ENCODE measurements around the gene DDAH1.

GRCh38 chr1:85344256-85344694 lies 120.7 kb downstream of the DDAH1 start:
- TF ChIP-seq CTCF (IDR thresholded peaks at IDR 0.05; ENCODE audit: insufficient read depth, low read length, poor library complexity, severe bottlenecking) (no peak), EZH2phosphoT487 (conservative IDR thresholded peaks at IDR 0.05; ENCODE audit: low read length) (no peak)

Measured in SU-DHL-6 (cell line).